ENCODE results near the gene FHL1. TPM values are rescaled to one million over a fixed set of nuclear protein-coding genes. Genes with fewer than 3 reads are reported as not detected.

Gene FHL1
- total RNA-seq, 4 donors from 2014 or later, result 223 to 313 (median 230) TPM

DNA sequence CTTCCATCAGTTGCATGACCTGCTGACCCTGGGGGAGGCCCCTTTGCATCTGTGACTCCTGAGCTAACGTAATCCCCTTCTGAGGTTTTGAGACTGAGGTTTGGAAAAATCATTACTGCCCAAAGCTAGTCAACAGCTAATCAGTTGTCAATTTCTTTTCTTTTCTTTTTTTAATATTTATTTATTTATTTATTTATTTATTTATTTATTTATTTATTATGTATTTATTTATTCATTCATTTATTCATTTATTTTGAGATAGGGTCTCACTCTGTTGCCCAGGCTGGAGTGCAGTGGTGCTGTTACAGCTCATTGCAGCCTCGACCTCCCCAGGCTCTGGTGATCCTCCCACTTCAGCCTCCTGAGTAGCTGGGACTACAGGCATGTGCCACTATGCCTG is 25.1 kb upstream of the FHL1 start:
- WGBS, 2 donors, result 83 to 92% methylated on average over 2 of the region's 2 CpGs

DNA sequence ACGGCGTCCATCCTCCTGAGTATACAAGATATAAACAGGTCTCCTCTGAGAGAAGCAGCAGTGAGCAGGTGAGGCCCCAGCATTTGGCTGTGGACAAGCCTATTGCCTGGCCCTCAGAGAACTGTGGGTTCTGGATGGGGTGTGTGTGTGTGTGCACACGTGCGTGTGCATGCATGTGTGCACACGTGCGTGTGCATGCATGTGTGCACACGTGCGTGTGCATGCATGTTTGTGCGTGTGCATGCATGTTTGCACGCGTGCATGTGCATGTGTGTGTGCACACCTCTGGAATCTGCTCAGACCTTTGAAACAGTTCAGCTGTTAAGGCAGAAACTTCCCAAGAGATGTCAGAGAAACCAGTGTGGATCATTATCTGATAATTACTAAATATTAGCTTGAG is 22.2 kb upstream of the FHL1 start:
- Histone ChIP-seq H3K4me3 (replicated peaks in 1 of 3) (no peak overlapping the region), H3K36me3 (no peaks in the 10 kb centered on the region), H3K27ac (no peak overlapping the region), H3K27me3 (no peaks in the 10 kb centered on the region), H3K4me1 (no peaks in the 10 kb centered on the region), H3K9me3 (no peaks in the 10 kb centered on the region)
- intact Hi-C loops (cut with DNase I), result no loop called here
- DNase-seq, result no peak
- TF ChIP-seq POLR2A (IDR thresholded peaks at IDR 0.05), result no peak
- TF ChIP-seq, protein P1, sequence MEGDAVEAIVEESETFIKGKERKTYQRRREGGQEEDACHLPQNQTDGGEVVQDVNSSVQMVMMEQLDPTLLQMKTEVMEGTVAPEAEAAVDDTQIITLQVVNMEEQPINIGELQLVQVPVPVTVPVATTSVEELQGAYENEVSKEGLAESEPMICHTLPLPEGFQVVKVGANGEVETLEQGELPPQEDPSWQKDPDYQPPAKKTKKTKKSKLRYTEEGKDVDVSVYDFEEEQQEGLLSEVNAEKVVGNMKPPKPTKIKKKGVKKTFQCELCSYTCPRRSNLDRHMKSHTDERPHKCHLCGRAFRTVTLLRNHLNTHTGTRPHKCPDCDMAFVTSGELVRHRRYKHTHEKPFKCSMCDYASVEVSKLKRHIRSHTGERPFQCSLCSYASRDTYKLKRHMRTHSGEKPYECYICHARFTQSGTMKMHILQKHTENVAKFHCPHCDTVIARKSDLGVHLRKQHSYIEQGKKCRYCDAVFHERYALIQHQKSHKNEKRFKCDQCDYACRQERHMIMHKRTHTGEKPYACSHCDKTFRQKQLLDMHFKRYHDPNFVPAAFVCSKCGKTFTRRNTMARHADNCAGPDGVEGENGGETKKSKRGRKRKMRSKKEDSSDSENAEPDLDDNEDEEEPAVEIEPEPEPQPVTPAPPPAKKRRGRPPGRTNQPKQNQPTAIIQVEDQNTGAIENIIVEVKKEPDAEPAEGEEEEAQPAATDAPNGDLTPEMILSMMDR (IDR thresholded peaks at IDR 0.05), result no peak
- 96 to 97% methylated on average over 4 to 5 of the region's 11 CpGs for WGBS, 2 donors

More for the DNA sequence above, 25.1 kb upstream of the FHL1 start:
- H3K9me3 ChIP-seq, result no peaks in the 10 kb centered on the region
- H3K27me3 ChIP-seq, result no peaks in the 10 kb centered on the region
- TF ChIP-seq, protein P1 (IDR thresholded peaks at IDR 0.05), result no peak
- no peak for TF ChIP-seq POLR2A (IDR thresholded peaks at IDR 0.05)
- H3K4me3 ChIP-seq (replicated peaks in 1 of 3), result no peak overlapping the region
- H3K36me3 ChIP-seq, result no peaks in the 10 kb centered on the region
- intact Hi-C loops (cut with DNase I), result no loop called here
- DNase-seq, result no peak
- no peak overlapping the region for H3K27ac ChIP-seq
- no peaks in the 10 kb centered on the region for H3K4me1 ChIP-seq

DNA sequence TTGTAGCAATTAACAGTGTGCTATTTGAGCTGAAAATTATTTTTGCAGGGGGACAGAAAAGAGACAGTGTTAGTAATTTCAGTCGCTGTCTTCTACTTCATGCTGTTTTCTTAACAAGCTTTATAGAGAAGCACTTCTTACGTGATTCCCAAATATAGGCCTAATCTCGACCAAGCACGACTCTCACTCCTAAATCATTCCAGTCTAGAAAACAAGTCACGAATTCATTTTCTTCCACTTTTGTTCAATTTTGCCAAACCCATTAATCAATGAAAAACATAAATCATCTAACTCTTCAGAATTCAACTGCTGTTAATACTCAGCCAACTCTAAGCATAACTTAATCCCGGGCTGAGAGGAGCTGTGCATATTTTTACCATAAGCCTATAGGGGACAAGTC is 21.0 kb upstream of the FHL1 start:
- TF ChIP-seq POLR2A (IDR thresholded peaks at IDR 0.05), result no peak
- TF ChIP-seq, protein P1 (IDR thresholded peaks at IDR 0.05), result no peak
- Histone ChIP-seq H3K27ac (no peak overlapping the region), H3K4me1 (no peaks in the 10 kb centered on the region), H3K4me3 (replicated peaks in 1 of 3) (no peak overlapping the region), H3K36me3 (no peaks in the 10 kb centered on the region), H3K9me3 (no peaks in the 10 kb centered on the region), H3K27me3 (no peaks in the 10 kb centered on the region)
- intact Hi-C loops (cut with DNase I), result no loop called here
- 71 to 72% methylated on average over 6 of the region's 6 CpGs for WGBS, 2 donors
- DNase-seq, result no peak

DNA sequence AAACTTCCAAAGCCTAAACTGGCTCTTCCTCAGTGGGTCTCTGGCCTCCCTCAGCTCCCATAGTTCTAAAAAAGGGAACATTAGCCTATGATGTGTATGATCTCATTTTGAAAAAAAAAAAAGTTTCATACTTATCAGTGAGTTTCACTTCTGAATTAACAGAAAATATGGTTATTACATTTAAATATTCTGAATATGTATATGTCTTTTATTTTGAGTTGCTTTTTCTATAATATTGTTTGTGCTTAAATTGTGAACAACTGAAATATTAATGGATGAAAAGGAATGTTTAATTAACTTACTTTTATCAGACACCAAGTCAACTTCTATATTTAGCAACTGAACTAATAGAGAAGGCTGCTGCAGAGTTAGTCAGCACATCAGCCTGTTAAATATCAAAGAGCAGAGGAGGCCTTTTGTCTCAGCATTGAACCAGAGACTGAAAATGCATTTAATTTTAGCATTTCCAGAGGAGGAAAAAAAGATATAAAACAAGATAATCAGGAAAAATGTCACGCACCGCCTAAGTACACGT is 20.4 kb upstream of the FHL1 start:
- H3K4me1 ChIP-seq, result no peaks in the 10 kb centered on the region
- no peaks in the 10 kb centered on the region for H3K36me3 ChIP-seq
- H3K27me3 ChIP-seq, result no peaks in the 10 kb centered on the region
- no peaks in the 10 kb centered on the region for H3K9me3 ChIP-seq
- WGBS, 2 donors, result 79 to 91% methylated on average over 3 of the region's 3 CpGs
- no peak overlapping the region for H3K27ac ChIP-seq
- H3K4me3 ChIP-seq (replicated peaks in 1 of 3), result no peak overlapping the region
- intact Hi-C loops (cut with DNase I), result no loop called here
- DNase-seq, result no peak
- TF ChIP-seq, protein P1 (IDR thresholded peaks at IDR 0.05), result no peak
- no peak for TF ChIP-seq POLR2A (IDR thresholded peaks at IDR 0.05)

DNA sequence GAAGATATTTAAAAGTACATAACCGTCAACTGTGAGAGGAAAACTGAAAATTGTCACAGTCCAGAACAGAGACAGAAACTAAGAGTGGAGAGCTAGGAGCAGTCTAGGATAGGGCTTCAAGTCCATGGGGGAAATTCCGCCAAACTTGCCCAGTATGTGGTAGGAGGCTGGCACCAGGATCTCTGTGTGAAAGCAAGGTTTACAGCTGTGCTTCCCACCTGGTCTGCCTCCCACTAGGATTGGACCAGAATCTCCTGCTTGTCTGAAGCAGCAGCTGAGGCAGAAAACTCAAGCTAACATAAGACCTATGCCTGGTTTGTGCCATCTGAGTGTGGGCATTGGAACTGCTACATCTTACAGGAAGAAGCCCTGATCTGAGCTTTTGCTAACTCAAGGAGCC is 18.6 kb upstream of the FHL1 start:
- no peaks in the 10 kb centered on the region for H3K36me3 ChIP-seq
- 94 to 100% methylated on average over 2 of the region's 2 CpGs for WGBS, 2 donors
- H3K9me3 ChIP-seq, result no peaks in the 10 kb centered on the region
- intact Hi-C loops (cut with DNase I), result no loop called here
- H3K27me3 ChIP-seq, result no peaks in the 10 kb centered on the region
- no peak for DNase-seq
- TF ChIP-seq POLR2A (IDR thresholded peaks at IDR 0.05), result no peak
- TF ChIP-seq, protein P1 (IDR thresholded peaks at IDR 0.05), result no peak
- no peak overlapping the region for H3K27ac ChIP-seq
- no peak overlapping the region for H3K4me3 ChIP-seq (replicated peaks in 1 of 3)
- no peaks in the 10 kb centered on the region for H3K4me1 ChIP-seq

All from thyroid gland (tissue), 4 donors.